Measurements from ENCODE around the gene TCEAL9.

TCEAL9 gene, protein sequence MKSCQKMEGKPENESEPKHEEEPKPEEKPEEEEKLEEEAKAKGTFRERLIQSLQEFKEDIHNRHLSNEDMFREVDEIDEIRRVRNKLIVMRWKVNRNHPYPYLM

DNA sequence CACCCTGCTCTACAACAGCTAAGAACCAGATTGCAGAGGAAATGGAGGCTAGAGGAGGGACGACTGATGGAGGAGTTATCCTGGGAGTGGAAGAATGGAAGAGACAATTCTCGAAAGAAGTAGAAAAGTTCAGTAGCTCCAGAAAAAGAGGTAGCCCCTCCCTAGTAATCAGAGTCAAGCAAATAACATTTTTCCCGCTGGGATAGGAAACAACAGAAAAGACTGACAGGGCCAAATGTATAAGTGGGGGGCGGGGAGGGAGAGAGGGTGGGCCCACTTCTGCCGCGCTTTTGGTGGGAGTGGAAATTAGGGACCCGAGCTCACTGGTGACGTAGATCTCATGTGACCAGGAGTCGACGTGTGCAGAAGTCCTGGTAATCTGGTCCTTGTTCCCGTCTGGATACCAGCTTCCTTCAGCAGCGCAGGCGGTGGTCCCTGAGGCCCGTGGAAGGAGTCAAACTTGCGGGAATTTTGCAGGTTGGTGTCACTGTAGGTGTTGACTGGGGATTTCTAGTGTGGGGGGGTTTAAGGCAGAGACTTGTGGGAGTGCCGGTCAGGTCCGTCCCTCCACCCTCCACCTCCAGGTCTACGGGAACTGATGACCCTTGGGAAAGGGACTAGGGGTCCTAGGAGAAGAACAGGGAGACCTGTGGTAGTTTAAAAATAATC, at the start of gene TCEAL9:
Gene TCEAL9 (plus strand): TSS at position 377 of the 669 bp plus-strand sequence. CDS start 1,179 bp downstream, outside the sequence.
- no peak for DNase-seq (ENCODE audit: low spot score)
- TF ChIP-seq, protein P1, sequence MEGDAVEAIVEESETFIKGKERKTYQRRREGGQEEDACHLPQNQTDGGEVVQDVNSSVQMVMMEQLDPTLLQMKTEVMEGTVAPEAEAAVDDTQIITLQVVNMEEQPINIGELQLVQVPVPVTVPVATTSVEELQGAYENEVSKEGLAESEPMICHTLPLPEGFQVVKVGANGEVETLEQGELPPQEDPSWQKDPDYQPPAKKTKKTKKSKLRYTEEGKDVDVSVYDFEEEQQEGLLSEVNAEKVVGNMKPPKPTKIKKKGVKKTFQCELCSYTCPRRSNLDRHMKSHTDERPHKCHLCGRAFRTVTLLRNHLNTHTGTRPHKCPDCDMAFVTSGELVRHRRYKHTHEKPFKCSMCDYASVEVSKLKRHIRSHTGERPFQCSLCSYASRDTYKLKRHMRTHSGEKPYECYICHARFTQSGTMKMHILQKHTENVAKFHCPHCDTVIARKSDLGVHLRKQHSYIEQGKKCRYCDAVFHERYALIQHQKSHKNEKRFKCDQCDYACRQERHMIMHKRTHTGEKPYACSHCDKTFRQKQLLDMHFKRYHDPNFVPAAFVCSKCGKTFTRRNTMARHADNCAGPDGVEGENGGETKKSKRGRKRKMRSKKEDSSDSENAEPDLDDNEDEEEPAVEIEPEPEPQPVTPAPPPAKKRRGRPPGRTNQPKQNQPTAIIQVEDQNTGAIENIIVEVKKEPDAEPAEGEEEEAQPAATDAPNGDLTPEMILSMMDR (IDR thresholded peaks at IDR 0.05; ENCODE audit: extremely low read depth, missing control alignments) = no peak

DNA sequence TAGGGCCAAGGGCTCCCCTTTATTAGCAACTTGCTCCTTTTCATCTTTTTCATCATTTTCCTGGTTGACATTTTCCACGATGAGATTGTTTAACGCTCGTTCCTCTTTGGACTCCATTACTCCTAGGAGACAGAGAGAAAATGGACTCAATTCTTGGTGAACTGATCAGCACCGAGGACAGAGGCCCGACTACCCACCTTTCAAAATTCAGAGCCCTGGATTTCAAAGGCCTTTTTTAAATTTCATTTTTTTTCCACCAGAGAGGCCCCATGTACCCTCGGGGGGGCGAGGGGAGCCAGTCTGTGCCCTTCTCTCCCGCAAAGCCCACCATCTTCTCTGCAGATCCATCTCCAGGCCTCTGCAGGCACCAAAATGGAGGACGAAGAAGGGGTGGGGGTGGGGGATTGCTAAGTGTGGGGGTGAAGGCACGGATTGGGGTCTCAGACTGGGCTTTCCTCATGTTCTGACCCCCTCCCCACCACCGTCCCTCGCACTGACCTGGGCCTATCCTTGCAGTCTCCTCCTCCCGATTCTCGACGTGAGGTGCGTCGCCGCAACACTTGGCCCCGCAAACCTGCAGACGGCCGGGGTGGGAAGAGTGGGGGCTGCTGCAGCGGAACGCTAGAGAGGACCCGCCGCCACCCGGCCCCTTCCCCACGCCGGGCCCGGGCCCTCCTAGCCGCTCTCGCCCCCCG, 46.3 kb upstream of the TCEAL9 start:
- TF ChIP-seq, protein P1 (IDR thresholded peaks at IDR 0.05; ENCODE audit: extremely low read depth, missing control alignments) = no peak
- DNase-seq (ENCODE audit: low spot score) = no peak

DNA sequence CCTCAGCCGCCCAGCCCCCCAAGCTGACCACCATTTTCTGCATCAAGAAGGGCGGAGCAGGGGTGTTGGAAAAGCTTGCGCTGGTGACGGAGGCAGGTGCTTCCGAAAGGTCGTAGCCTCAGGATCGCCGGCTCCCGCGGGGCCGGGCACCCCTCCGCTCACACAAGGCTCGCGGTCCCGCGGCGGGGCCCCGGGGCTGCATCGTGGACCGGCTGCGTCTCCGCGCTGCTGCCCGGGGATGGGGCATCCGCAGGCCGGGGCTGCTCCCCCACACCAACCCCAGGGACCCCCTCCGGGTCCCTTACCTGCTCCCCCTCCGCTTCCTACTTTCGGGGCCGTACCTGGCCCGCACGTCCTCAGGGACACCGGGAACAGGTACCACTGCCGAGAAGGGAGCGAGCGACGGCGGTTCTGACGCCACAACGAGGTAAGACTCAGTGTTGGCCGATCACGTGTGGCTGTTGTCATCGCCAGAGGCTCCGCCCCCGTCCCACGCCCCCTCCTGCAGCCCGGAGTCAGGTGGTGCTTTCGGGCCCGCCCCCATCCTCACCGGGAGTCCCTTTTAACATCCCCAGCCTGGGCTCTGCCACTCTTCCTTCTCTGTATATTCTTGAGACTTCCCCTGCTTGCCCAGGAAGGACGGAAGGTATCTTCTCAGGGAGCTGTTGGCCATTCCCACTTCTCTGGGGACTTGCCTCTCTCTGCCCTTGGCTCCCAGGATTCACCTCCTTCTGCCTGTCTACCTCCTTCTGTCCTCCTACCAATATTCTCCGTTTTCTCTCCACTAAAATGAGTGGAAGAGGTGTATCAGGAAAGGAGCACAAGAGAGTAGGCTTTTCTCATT, 45.5 kb upstream of the TCEAL9 start, which contains the start of gene BEX2:
Gene BEX2 (minus strand): TSS at position 436 of the 844 bp plus-strand sequence. CDS start 1,014 bp downstream, outside the sequence.
- TF ChIP-seq, protein P1 (IDR thresholded peaks at IDR 0.05; ENCODE audit: extremely low read depth, missing control alignments) = no peak
- peak; percentile 71 for DNase-seq (ENCODE audit: low spot score)

DNA sequence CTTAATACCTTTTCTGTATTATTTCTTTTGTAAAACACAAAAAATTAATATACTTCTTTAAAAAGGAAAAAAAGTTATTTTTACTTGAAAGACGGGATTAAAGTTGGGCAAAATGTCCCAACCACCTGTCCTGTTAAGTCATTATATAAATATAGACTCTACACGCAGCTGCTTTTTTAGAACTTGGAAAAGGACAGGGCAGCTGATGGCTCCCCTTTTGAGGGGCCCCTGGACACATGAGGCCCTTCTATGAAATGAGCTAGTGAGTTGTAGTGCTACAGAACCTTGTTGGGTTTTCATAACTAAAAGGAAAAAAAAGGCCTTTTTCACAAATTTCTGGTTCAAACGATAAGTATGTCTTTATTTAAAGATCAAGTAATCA, 44.9 kb upstream of the TCEAL9 start:
- no peak for DNase-seq (ENCODE audit: low spot score)
- TF ChIP-seq, protein P1 (IDR thresholded peaks at IDR 0.05; ENCODE audit: extremely low read depth, missing control alignments) = no peak

DNA sequence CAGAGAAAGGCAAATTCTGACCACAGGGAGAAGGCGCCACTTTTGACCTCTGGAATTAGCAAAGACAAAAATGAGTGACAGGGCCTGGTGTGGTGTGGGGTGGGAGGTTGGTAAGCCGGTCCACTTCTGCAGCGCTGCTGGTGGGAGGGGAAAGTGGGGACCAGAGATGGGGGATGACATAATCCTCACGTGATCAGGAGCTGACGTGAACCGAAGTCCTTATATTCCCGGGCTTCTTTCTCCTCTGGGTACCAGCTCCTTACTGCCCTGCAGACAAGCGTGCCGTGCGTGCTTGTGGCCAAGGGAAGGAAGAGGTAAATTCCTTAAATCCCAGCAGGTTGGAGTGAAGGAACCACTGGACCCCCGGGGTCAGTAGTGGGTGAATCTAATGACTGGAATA, 26.3 kb upstream of the TCEAL9 start, which contains the start of gene TCEAL7:
Gene TCEAL7 (plus strand): TSS at position 249 of the 400 bp plus-strand sequence. CDS start 1,165 bp downstream, outside the sequence.
- TF ChIP-seq, protein P1 (IDR thresholded peaks at IDR 0.05; ENCODE audit: extremely low read depth, missing control alignments) = no peak
- DNase-seq (ENCODE audit: low spot score) = no peak

DNA sequence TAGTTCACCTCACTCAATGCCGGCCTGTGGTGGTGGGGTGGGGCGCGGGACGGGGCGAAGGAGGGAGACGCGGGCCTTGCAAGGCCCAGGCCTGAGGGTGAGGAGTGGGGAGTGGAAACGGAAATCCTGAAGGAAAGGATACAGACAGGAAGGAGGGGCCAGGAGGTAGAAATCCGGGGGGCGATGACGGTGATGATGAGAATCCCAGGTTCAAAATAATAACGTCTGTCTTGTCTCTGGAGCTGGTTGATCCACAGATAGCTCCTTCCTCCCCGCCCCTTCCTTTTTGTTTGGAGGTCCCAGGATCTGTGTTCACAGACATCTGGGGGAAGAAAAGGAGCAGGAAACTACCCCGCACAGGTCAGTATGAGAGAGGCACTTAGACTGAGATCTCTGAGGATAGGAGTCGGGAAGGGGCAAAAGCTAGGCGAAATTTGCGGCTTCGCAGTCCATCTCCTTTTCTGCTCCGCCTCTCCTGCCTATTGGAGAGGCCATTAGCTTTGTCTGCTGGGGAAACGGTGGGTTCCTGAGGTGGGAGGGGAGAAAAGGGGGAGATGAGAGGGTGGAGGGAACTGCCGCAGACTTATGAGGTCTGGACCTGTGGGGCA, 25.5 kb upstream of the TCEAL9 start:
- TF ChIP-seq, protein P1 (IDR thresholded peaks at IDR 0.05; ENCODE audit: extremely low read depth, missing control alignments) = no peak

More for the DNA sequence above, 25.5 kb upstream of the TCEAL9 start:
- no peak for DNase-seq (ENCODE audit: low spot score)

Data from GM20000 (cell line).